ENCODE measurements around the gene MSRB3. TPM values are rescaled to one million over a fixed set of nuclear protein-coding genes. Genes with fewer than 3 reads are reported as not detected.

Gene MSRB3
- total and polyA plus RNA-seq, 2 of the 8 experiments (the other 6 are each of a cell fraction or from before 2014, with no cell fraction given), result 0.32 to 1.2 TPM

GRCh38 chr12:65308006-65308405, 29.5 kb downstream of the MSRB3 start (continued):
- TF ChIP-seq CTBP2 (IDR thresholded peaks at IDR 0.05; ENCODE audit: borderline replicate concordance, insufficient read depth, insufficient read length, low read length) (no peak), JUND (IDR thresholded peaks at IDR 0.05; ENCODE audit: low read length) (no peak), EGR1 (IDR thresholded peaks at IDR 0.05; ENCODE audit: borderline replicate concordance, low read depth, low read length) (no peak), HDAC2 (IDR thresholded peaks at IDR 0.05; ENCODE audit: borderline replicate concordance in 1 of 2, low read depth in 2 of 2, low read length in 2 of 2) (no peak), CTCF (IDR thresholded peaks at IDR 0.05; ENCODE audit: control extremely low read depth in 1 of 3, insufficient read depth in 1 of 3, low read depth in 1 of 3, low read length in 3 of 3) (no peak), CHD1 (IDR thresholded peaks at IDR 0.05; ENCODE audit: low read depth, low read length) (no peak)
